ENCODE measurements around the gene ENTPD3. TPM values are rescaled to one million over a fixed set of nuclear protein-coding genes. Genes with fewer than 3 reads are reported as not detected.

The ENTPD3 gene, protein sequence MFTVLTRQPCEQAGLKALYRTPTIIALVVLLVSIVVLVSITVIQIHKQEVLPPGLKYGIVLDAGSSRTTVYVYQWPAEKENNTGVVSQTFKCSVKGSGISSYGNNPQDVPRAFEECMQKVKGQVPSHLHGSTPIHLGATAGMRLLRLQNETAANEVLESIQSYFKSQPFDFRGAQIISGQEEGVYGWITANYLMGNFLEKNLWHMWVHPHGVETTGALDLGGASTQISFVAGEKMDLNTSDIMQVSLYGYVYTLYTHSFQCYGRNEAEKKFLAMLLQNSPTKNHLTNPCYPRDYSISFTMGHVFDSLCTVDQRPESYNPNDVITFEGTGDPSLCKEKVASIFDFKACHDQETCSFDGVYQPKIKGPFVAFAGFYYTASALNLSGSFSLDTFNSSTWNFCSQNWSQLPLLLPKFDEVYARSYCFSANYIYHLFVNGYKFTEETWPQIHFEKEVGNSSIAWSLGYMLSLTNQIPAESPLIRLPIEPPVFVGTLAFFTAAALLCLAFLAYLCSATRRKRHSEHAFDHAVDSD
- 1.6 TPM for total RNA-seq

GRCh38 chr3:40387001-40387894 is at the start of gene ENTPD3:
Gene ENTPD3 (plus strand): TSS chr3:40387184. CDS start chr3:40388058, 874 bp downstream.
- Histone ChIP-seq H3K9ac (ENCODE audit: low read depth in 1 of 3, low read length in 3 of 3) (peak within 1 kb of the TSS; percentile 14 to 58 (median 28)), H3K27me3 (ENCODE audit: control insufficient read depth in 3 of 3, insufficient read depth in 3 of 3, low read length in 3 of 3) (peaks cover 6 to 11% (median 6%) of the 10 kb centered on the region in 3 donors), H3K4me3 (ENCODE audit: low read length in 3 of 3) (peak within 1 kb of the TSS; percentile 47 to 55 (median 49)), H3K4me1 (ENCODE audit: control insufficient read depth in 3 of 3, insufficient read depth in 3 of 3, low read length in 3 of 3) (peaks cover 2 to 5% (median 3%) of the 10 kb centered on the region in 3 donors), H3K27ac (ENCODE audit: low read depth, low read length) (no peak within 1 kb of the TSS), H3K36me3 (ENCODE audit: control insufficient read depth in 3 of 3, insufficient read depth in 3 of 3, low read length in 3 of 3) (no peaks in the 10 kb centered on the region), H3K9me3 (ENCODE audit: control insufficient read depth in 3 of 3, low read length in 3 of 3) (no peaks in the 10 kb centered on the region)

- Histone ChIP-seq H3K4me3 (ENCODE audit: low read length in 3 of 3) (no peak overlapping the region), H3K9me3 (ENCODE audit: control insufficient read depth in 3 of 3, low read length in 3 of 3) (no peaks in the 10 kb centered on the region), H3K27me3 (ENCODE audit: control insufficient read depth in 3 of 3, insufficient read depth in 3 of 3, low read length in 3 of 3) (no peaks in the 10 kb centered on the region), H3K9ac (ENCODE audit: low read depth in 1 of 3, low read length in 3 of 3) (no peak overlapping the region), H3K4me1 (ENCODE audit: control insufficient read depth in 3 of 3, insufficient read depth in 3 of 3, low read length in 3 of 3) (no peaks in the 10 kb centered on the region), H3K36me3 (ENCODE audit: control insufficient read depth in 3 of 3, insufficient read depth in 3 of 3, low read length in 3 of 3) (no peaks in the 10 kb centered on the region), H3K27ac (ENCODE audit: low read depth, low read length) (no peak overlapping the region)
Observed at GRCh38 chr3:40339871-40340270, 47.1 kb upstream of the ENTPD3 start.

DNA sequence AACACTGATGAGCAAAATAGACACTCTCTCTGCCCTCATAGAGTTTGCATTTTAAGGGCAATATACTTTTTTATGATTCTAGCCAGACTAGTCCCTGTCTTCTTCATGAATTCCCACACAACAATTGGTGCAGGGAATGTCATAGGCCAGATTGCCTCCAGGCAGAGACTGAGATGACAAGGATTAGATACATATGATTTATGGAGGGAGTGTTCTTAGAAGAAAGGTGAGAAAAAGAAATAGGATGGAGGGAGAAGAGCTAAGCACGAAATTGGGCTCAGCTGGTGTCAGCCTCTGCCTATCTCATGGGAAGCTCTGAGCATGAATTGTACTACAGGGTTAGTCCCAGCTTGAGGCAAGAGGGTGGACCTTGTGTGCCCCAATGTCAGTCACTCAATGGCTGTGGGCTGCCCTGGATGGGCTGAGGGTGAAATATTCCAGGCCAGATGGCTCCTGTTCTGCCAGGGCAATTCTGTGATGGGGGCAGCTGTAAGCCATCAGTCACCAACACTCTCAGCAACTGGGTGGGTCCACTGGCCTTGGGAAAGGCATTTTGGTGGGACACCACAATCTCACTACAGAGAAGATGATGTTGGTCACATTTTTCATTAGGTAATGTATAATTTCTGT is 46.3 kb upstream of the ENTPD3 start:
- Histone ChIP-seq H3K36me3 (ENCODE audit: control insufficient read depth in 3 of 3, insufficient read depth in 3 of 3, low read length in 3 of 3) (no peaks in the 10 kb centered on the region), H3K9ac (ENCODE audit: low read depth in 1 of 3, low read length in 3 of 3) (no peak overlapping the region), H3K27ac (ENCODE audit: low read depth, low read length) (no peak overlapping the region), H3K27me3 (ENCODE audit: control insufficient read depth in 3 of 3, insufficient read depth in 3 of 3, low read length in 3 of 3) (no peaks in the 10 kb centered on the region), H3K4me1 (ENCODE audit: control insufficient read depth in 3 of 3, insufficient read depth in 3 of 3, low read length in 3 of 3) (no peaks in the 10 kb centered on the region), H3K9me3 (ENCODE audit: control insufficient read depth in 3 of 3, low read length in 3 of 3) (no peaks in the 10 kb centered on the region), H3K4me3 (ENCODE audit: low read length in 3 of 3) (no peak overlapping the region)

DNA sequence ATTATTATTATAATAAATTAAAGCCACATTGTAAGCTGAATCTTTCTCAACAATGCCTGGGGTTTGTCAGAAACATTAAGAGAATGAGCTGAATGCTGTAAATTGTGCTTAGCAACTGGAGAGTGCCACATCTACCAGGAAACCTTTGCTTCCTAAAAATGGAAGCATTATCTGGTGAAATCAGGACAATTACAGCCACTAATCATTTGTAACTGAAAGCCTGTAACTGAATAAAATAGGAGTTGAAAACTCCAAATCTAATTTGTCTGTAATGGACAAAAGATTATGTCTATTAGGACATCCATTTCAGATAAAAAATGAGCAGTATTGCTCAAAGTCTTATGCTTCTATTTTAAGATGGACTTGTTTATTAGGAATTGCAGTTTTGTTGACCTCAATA is 45.3 kb upstream of the ENTPD3 start:
- no peak overlapping the region for H3K4me3 ChIP-seq (ENCODE audit: low read length in 3 of 3)
- no peak overlapping the region for H3K9ac ChIP-seq (ENCODE audit: low read depth in 1 of 3, low read length in 3 of 3)
- no peaks in the 10 kb centered on the region for H3K36me3 ChIP-seq (ENCODE audit: control insufficient read depth in 3 of 3, insufficient read depth in 3 of 3, low read length in 3 of 3)
- no peaks in the 10 kb centered on the region for H3K27me3 ChIP-seq (ENCODE audit: control insufficient read depth in 3 of 3, insufficient read depth in 3 of 3, low read length in 3 of 3)
- no peak overlapping the region for H3K27ac ChIP-seq (ENCODE audit: low read depth, low read length)
- no peaks in the 10 kb centered on the region for H3K4me1 ChIP-seq (ENCODE audit: control insufficient read depth in 3 of 3, insufficient read depth in 3 of 3, low read length in 3 of 3)
- no peaks in the 10 kb centered on the region for H3K9me3 ChIP-seq (ENCODE audit: control insufficient read depth in 3 of 3, low read length in 3 of 3)

DNA sequence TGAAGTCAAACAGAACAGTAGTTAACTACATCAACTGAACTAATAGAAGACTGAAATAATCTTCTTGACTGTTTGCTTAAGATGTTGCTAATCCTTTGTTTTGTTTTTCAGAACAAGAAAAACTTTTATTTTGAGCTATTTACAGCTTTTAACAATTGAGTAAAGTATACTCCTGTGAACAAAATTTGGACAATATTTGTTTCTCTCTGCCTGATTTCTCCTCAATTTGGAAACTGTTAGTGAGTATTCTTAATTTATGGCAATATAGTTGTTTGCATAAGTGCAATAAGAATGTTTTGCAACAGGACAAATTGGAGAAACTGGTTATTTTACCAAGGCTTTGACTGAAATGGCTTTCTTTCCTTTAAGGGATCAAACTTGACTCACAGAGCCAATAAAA is 36.5 kb upstream of the ENTPD3 start:
- Histone ChIP-seq H3K36me3 (ENCODE audit: control insufficient read depth in 3 of 3, insufficient read depth in 3 of 3, low read length in 3 of 3) (no peaks in the 10 kb centered on the region), H3K4me1 (ENCODE audit: control insufficient read depth in 3 of 3, insufficient read depth in 3 of 3, low read length in 3 of 3) (no peaks in the 10 kb centered on the region), H3K4me3 (ENCODE audit: low read length in 3 of 3) (no peak overlapping the region), H3K27me3 (ENCODE audit: control insufficient read depth in 3 of 3, insufficient read depth in 3 of 3, low read length in 3 of 3) (peaks cover 0 to 2% (median 0%) of the 10 kb centered on the region in 3 donors), H3K9ac (ENCODE audit: low read depth in 1 of 3, low read length in 3 of 3) (no peak overlapping the region), H3K27ac (ENCODE audit: low read depth, low read length) (no peak overlapping the region), H3K9me3 (ENCODE audit: control insufficient read depth in 3 of 3, low read length in 3 of 3) (no peaks in the 10 kb centered on the region)

GRCh38 chr3:40355410-40355809 is 31.6 kb upstream of the ENTPD3 start:
- Histone ChIP-seq H3K36me3 (ENCODE audit: control insufficient read depth in 3 of 3, insufficient read depth in 3 of 3, low read length in 3 of 3) (no peaks in the 10 kb centered on the region), H3K4me3 (ENCODE audit: low read length in 3 of 3) (no peak overlapping the region), H3K27ac (ENCODE audit: low read depth, low read length) (no peak overlapping the region), H3K9ac (ENCODE audit: low read depth in 1 of 3, low read length in 3 of 3) (no peak overlapping the region), H3K27me3 (ENCODE audit: control insufficient read depth in 3 of 3, insufficient read depth in 3 of 3, low read length in 3 of 3) (peaks cover 0 to 2% (median 0%) of the 10 kb centered on the region in 3 donors), H3K9me3 (ENCODE audit: control insufficient read depth in 3 of 3, low read length in 3 of 3) (no peaks in the 10 kb centered on the region), H3K4me1 (ENCODE audit: control insufficient read depth in 3 of 3, insufficient read depth in 3 of 3, low read length in 3 of 3) (no peaks in the 10 kb centered on the region)

DNA sequence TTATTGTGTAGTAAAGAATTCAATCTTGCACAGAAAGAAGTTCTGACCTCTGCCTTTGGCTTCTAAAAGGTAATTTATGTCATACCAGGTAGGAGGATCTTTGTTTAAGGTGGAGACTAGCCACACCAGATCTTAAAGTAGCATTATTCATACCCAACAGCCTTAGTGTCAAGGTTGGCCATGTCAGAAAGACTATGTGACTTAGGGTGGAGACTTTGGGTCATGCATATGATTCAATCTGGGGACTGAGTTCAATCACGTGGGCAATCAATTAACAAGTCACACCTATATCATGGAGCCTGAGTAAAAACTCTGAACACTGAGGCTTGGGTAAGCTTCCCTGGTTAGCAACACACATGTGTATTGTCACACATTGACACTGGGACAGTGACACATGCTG is 28.5 kb upstream of the ENTPD3 start:
- H3K4me1 ChIP-seq (ENCODE audit: control insufficient read depth in 3 of 3, insufficient read depth in 3 of 3, low read length in 3 of 3) = no peaks in the 10 kb centered on the region
- H3K9ac ChIP-seq (ENCODE audit: low read depth in 1 of 3, low read length in 3 of 3) = no peak overlapping the region
- H3K9me3 ChIP-seq (ENCODE audit: control insufficient read depth in 3 of 3, low read length in 3 of 3) = no peaks in the 10 kb centered on the region
- no peak overlapping the region for H3K4me3 ChIP-seq (ENCODE audit: low read length in 3 of 3)
- no peaks in the 10 kb centered on the region for H3K36me3 ChIP-seq (ENCODE audit: control insufficient read depth in 3 of 3, insufficient read depth in 3 of 3, low read length in 3 of 3)
- peaks cover 0 to 2% (median 0%) of the 10 kb centered on the region in 3 donors for H3K27me3 ChIP-seq (ENCODE audit: control insufficient read depth in 3 of 3, insufficient read depth in 3 of 3, low read length in 3 of 3)
- no peak overlapping the region for H3K27ac ChIP-seq (ENCODE audit: low read depth, low read length)

GRCh38 chr3:40363674-40364073 is 23.3 kb upstream of the ENTPD3 start:
- Histone ChIP-seq H3K9ac (ENCODE audit: low read depth in 1 of 3, low read length in 3 of 3) (no peak overlapping the region), H3K27me3 (ENCODE audit: control insufficient read depth in 3 of 3, insufficient read depth in 3 of 3, low read length in 3 of 3) (no peaks in the 10 kb centered on the region), H3K27ac (ENCODE audit: low read depth, low read length) (no peak overlapping the region), H3K4me3 (ENCODE audit: low read length in 3 of 3) (no peak overlapping the region), H3K4me1 (ENCODE audit: control insufficient read depth in 3 of 3, insufficient read depth in 3 of 3, low read length in 3 of 3) (peaks cover 0 to 4% (median 3%) of the 10 kb centered on the region in 3 donors), H3K36me3 (ENCODE audit: control insufficient read depth in 3 of 3, insufficient read depth in 3 of 3, low read length in 3 of 3) (no peaks in the 10 kb centered on the region), H3K9me3 (ENCODE audit: control insufficient read depth in 3 of 3, low read length in 3 of 3) (no peaks in the 10 kb centered on the region)

GRCh38 chr3:40366203-40367162 is 20.5 kb upstream of the ENTPD3 start:
- no peak overlapping the region for H3K9ac ChIP-seq (ENCODE audit: low read depth in 1 of 3, low read length in 3 of 3)
- no peaks in the 10 kb centered on the region for H3K27me3 ChIP-seq (ENCODE audit: control insufficient read depth in 3 of 3, insufficient read depth in 3 of 3, low read length in 3 of 3)

More at GRCh38 chr3:40366203-40367162, 20.5 kb upstream of the ENTPD3 start:
- Histone ChIP-seq H3K9me3 (ENCODE audit: control insufficient read depth in 3 of 3, low read length in 3 of 3) (no peaks in the 10 kb centered on the region), H3K27ac (ENCODE audit: low read depth, low read length) (no peak overlapping the region), H3K4me1 (ENCODE audit: control insufficient read depth in 3 of 3, insufficient read depth in 3 of 3, low read length in 3 of 3) (peaks cover 0 to 4% (median 3%) of the 10 kb centered on the region in 3 donors), H3K36me3 (ENCODE audit: control insufficient read depth in 3 of 3, insufficient read depth in 3 of 3, low read length in 3 of 3) (no peaks in the 10 kb centered on the region), H3K4me3 (ENCODE audit: low read length in 3 of 3) (no peak overlapping the region)

Data from skeletal muscle tissue (tissue), 4 donors.